Stimulated activated CD8-positive, alpha-beta memory T cell treated with anti-CD3 and anti-CD28 coated beads, Interleukin-7, amount 100 ng/mL, for 24 hours (primary cell): ENCODE results near the gene RNASE1.

Source experiments
- DNase-seq: peaks from one replicate; pipeline ENCODE4 v3.0.0-alpha.2; 2020; ENCODE audit warnings: low read depth

Gene RNASE1

GRCh38 chr14:20807304-20808161 is 4.9 kb upstream of the RNASE1 start:
- no peak for DNase-seq

GRCh38 chr14:20805485-20805884 is 2.8 kb upstream of the RNASE1 start:
- DNase-seq: no peak

- no peak for DNase-seq
Measured at GRCh38 chr14:20803223-20803622, 579 bp upstream of the RNASE1 start.

- DNase-seq: no peak
Measured at GRCh38 chr14:20801726-20802125, 918 bp downstream of the RNASE1 start.

- no peak for DNase-seq
Measured at GRCh38 chr14:20799892-20800544, 2.6 kb downstream of the RNASE1 start.

- DNase-seq: no peak
Measured at GRCh38 chr14:20799456-20799891, 3.2 kb downstream of the RNASE1 start.

GRCh38 chr14:20798932-20799331 is 3.7 kb downstream of the RNASE1 start:
- DNase-seq: no peak

- no peak for DNase-seq
Measured at GRCh38 chr14:20798318-20798717, 4.3 kb downstream of the RNASE1 start.

- DNase-seq: no peak
Measured at GRCh38 chr14:20797164-20797563, 5.5 kb downstream of the RNASE1 start.

- DNase-seq: no peak
Measured at GRCh38 chr14:20794644-20795369, 7.8 kb downstream of the RNASE1 start.

- DNase-seq: no peak
Measured at GRCh38 chr14:20792556-20792955, 10.1 kb downstream of the RNASE1 start.

GRCh38 chr14:20791597-20791996 is 11.0 kb downstream of the RNASE1 start:
- DNase-seq: no peak

- no peak for DNase-seq
Measured at GRCh38 chr14:20791187-20791586, 11.5 kb downstream of the RNASE1 start.

- no peak for DNase-seq
Measured at GRCh38 chr14:20790464-20791116, 12.1 kb downstream of the RNASE1 start.

GRCh38 chr14:20789230-20789813 is 13.3 kb downstream of the RNASE1 start:
- DNase-seq: no peak

- DNase-seq: no peak
Measured at GRCh38 chr14:20787025-20787424, 15.6 kb downstream of the RNASE1 start.

- no peak for DNase-seq
Measured at GRCh38 chr14:20782280-20782890, 20.3 kb downstream of the RNASE1 start.

- DNase-seq: no peak
Measured at GRCh38 chr14:20781803-20782202, 20.8 kb downstream of the RNASE1 start.

GRCh38 chr14:20775901-20776300 is 26.7 kb downstream of the RNASE1 start:
- no peak for DNase-seq

- no peak for DNase-seq
Measured at GRCh38 chr14:20775043-20775442, 27.6 kb downstream of the RNASE1 start.

GRCh38 chr14:20774258-20774824 is 28.3 kb downstream of the RNASE1 start:
- DNase-seq: no peak
